HepG2 (cell line): ENCODE data around the gene RNASE4. TPM values are rescaled to one million over a fixed set of nuclear protein-coding genes. Genes with fewer than 3 reads are reported as not detected.

ENCODE experiments used
- ATAC-seq: fragments of 200-7000 bp; cut with Tn5 transposase; 3 replicates; pipeline ENCODE4 v1.9.1; 2020; ENCODE audit warnings: mild to moderate bottlenecking, moderate library complexity
- BruUV-seq: library from RNA; stranded (reverse); fragments of 400-500 nt; replicated peaks from 2 replicates; lab custom pipeline; 2021; lab: Mats Ljungman, UMichigan
- CTCF ChIA-PET: fragments of 300-600 bp; formaldehyde crosslinking; extraction: SDS; loops from one replicate; lab custom pipeline; 2021; ENCODE audit warnings: low total read pairs, inconsistent platforms, low intra/inter-chr PET ratio; lab: Yijun Ruan, JAX
- POLR2A ChIA-PET: fragments of 350-600 bp; sonication (Branson Sonifier 250); formaldehyde crosslinking; loops from one replicate; lab custom pipeline; 2020; ENCODE audit warnings: antibody characterized with exemption, inconsistent platforms; lab: Yijun Ruan, JAX
- DNase-seq: peaks from one replicate; pipeline ENCODE4 v3.0.0-alpha.2; 2015; ENCODE audit warnings: low spot score
- FAIRE-seq: peaks from 3 replicates; lab custom pipeline; 2011; peaks lifted over from hg19 to GRCh38; lab: Jason Lieb, UNC
- H2AFZ ChIP-seq: one replicate; pipeline ENCODE4 v1.6.1; 2011; ENCODE audit warnings: low read length, inconsistent platforms
- H3K27ac ChIP-seq: fragments of 300-600 bp; 3 replicates; pipeline ENCODE4 v1.8.0; 2011; ENCODE audit warnings: mixed run types, mild to moderate bottlenecking, mixed read lengths, low read length, inconsistent platforms; ENCODE audit not compliant: insufficient read depth; ENCODE audit errors: extremely low read length
- H3K27me3 ChIP-seq, 2 experiments: fragments of 200-600 bp in 1 of 2; 2 replicates in 1 of 2; 3 replicates in 1 of 2; pipeline versions ENCODE4 v1.6.0 to v1.8.0; 2011; ENCODE audit warnings: low read length in 2 of 2, mild to moderate bottlenecking in 2 of 2, moderate library complexity in 2 of 2, inconsistent platforms in 1 of 2; ENCODE audit not compliant: insufficient read depth in 2 of 2, control insufficient read depth in 1 of 2
- H3K36me3 ChIP-seq, 2 experiments: fragments of 200-600 bp in 1 of 2; replicated peaks in 1 of 2; 2 replicates in 1 of 2; 3 replicates in 1 of 2; pipeline versions ENCODE4 v1.5.1 to v1.8.0; 2011; ENCODE audit warnings: low read length in 2 of 2, inconsistent platforms in 1 of 2; ENCODE audit not compliant: insufficient read depth in 2 of 2, control insufficient read depth in 1 of 2
- H3K4me1 ChIP-seq: 2 replicates; pipeline ENCODE4 v1.5.1; 2012; ENCODE audit warnings: low read length, inconsistent platforms; ENCODE audit not compliant: insufficient read depth
- H3K4me2 ChIP-seq: 2 replicates; pipeline ENCODE4 v1.6.0; 2011; ENCODE audit warnings: low read depth, low read length, inconsistent platforms
- H3K4me3 ChIP-seq, 3 experiments: fragments of 200-600 bp in 1 of 3; sonication (generic), shearing (Covaris generic) in 1 of 3; replicated peaks in 1 of 3; 2 replicates each; pipeline ENCODE4 v1.5.1; 2011 to 2016; ENCODE audit warnings: low read length in 3 of 3, inconsistent platforms in 2 of 3, low read depth in 2 of 3, mild to moderate bottlenecking in 2 of 3, control low read depth in 1 of 3, mixed read lengths in 1 of 3; ENCODE audit not compliant: insufficient read depth in 1 of 3
- H3K79me2 ChIP-seq: one replicate; pipeline ENCODE4 v1.6.1; 2011; ENCODE audit warnings: low read length, inconsistent platforms; ENCODE audit not compliant: insufficient read depth
- H3K9ac ChIP-seq: 2 replicates; pipeline ENCODE4 v1.6.0; 2011; ENCODE audit warnings: mild to moderate bottlenecking, low read depth, low read length, inconsistent platforms; ENCODE audit not compliant: insufficient read depth
- H3K9me3 ChIP-seq: 2 replicates; pipeline ENCODE4 v1.5.1; 2012; ENCODE audit warnings: mild to moderate bottlenecking, low read length
- H4K20me1 ChIP-seq: 2 replicates; pipeline ENCODE4 v1.6.0; 2011; ENCODE audit warnings: inconsistent platforms, mild to moderate bottlenecking, low read length, moderate library complexity; ENCODE audit not compliant: insufficient read depth
- DNMT3B ChIP-seq: conservative IDR thresholded peaks from 2 replicates; pipeline ENCODE4 v1.6.1; 2016; ENCODE audit warnings: missing biosample characterization, control low read depth
- GLI4 ChIP-seq: sonication (generic); formaldehyde crosslinking; IDR thresholded peaks from 2 replicates; pipeline ENCODE4 v1.5.1; 2020; ENCODE audit warnings: missing genetic modification reagents, mild to moderate bottlenecking, moderate library complexity, borderline replicate concordance
- HNF4G ChIP-seq, 2 experiments: sonication (generic) in 1 of 2; formaldehyde crosslinking in 1 of 2; IDR thresholded peaks; 2 replicates each; pipeline versions ENCODE4 v1.4.0 to v1.6.1; 2011 to 2020; ENCODE audit warnings: borderline replicate concordance in 2 of 2, low read depth in 2 of 2, mild to moderate bottlenecking in 2 of 2, low read length in 1 of 2, missing genetic modification reagents in 1 of 2, moderate library complexity in 1 of 2
- RARG ChIP-seq: sonication (generic); formaldehyde crosslinking; IDR thresholded peaks from 2 replicates; pipeline ENCODE4 v1.4.0; 2020; ENCODE audit warnings: low read depth, mild to moderate bottlenecking, missing genetic modification reagents
- RBFOX2 ChIP-seq: fragments of 200-400 bp; formaldehyde crosslinking; IDR thresholded peaks from 2 replicates; pipeline ENCODE4 v1.6.1; 2017; ENCODE audit warnings: low read depth, mild to moderate bottlenecking, low read length
- SMYD3 ChIP-seq: sonication (generic); formaldehyde crosslinking; IDR thresholded peaks from 2 replicates; pipeline ENCODE4 v1.8.1; 2023; ENCODE audit warnings: mild to moderate bottlenecking, missing genetic modification reagents
- SOX13 ChIP-seq, 3 experiments: fragments of 450-650 bp in 1 of 3; sonication (generic) in 1 of 3; formaldehyde crosslinking in 1 of 3; IDR thresholded peaks in 2 of 3; conservative IDR thresholded peaks in 1 of 3; 2 replicates each; pipeline versions ENCODE4 v1.5.0 to v1.6.1; 2016 to 2020; ENCODE audit warnings: antibody characterized with exemption in 1 of 3, mild to moderate bottlenecking in 1 of 3, missing compliant biosample characterization in 1 of 3, missing genetic modification reagents in 1 of 3, moderate library complexity in 1 of 3
- SRY ChIP-seq: sonication (generic); formaldehyde crosslinking; IDR thresholded peaks from 2 replicates; pipeline ENCODE4 v1.8.0; 2022; ENCODE audit warnings: mild to moderate bottlenecking, missing genetic modification reagents
- ZNF230 ChIP-seq: sonication (generic); formaldehyde crosslinking; IDR thresholded peaks from 2 replicates; pipeline ENCODE4 v1.4.0; 2020; ENCODE audit warnings: mild to moderate bottlenecking, missing genetic modification reagents
- ZNF3 ChIP-seq: IDR thresholded peaks from 2 replicates; pipeline ENCODE4 v1.7.0; 2017; ENCODE audit warnings: inconsistent platforms
- ZNF44 ChIP-seq: sonication (generic); formaldehyde crosslinking; IDR thresholded peaks from 2 replicates; pipeline ENCODE4 v1.5.1; 2020; ENCODE audit warnings: mild to moderate bottlenecking, missing genetic modification reagents
- ZNF709 ChIP-seq: sonication (generic); formaldehyde crosslinking; IDR thresholded peaks from 2 replicates; pipeline ENCODE4 v1.5.0; 2020; ENCODE audit warnings: mild to moderate bottlenecking, missing genetic modification reagents
- ZSCAN30 ChIP-seq: sonication (generic); formaldehyde crosslinking; IDR thresholded peaks from 2 replicates; pipeline ENCODE4 v1.5.0; 2020; ENCODE audit warnings: mild to moderate bottlenecking, missing genetic modification reagents
- WGBS: methylation state at CpG from one replicate; pipeline ENCODE4 v1.1.6; 2017; ENCODE audit warnings: low lambda C conversion rate; 5-methylcytosine and 5-hydroxymethylcytosine counted together
- in situ Hi-C: cut with HindIII; loops from 2 replicates; pipeline ENCODE4 v1.10.0; 2017; ENCODE audit warnings: low pct_unique_long_range_greater_than_20kb; ENCODE audit not compliant: extremely low pct_ligation_motif_present
- intact Hi-C: fragments of 100-400 bp; cut with micrococcal nuclease; formaldehyde crosslinking; loops from one replicate; pipeline ENCODE4 v1.10.0; 2022; ENCODE audit not compliant: unreplicated experiment
- polyA plus RNA-seq, 8 experiments: library from polyadenylated mRNA; depleted of rRNA in 3 of 8; stranded (reverse) in 7 of 8; unstranded in 1 of 8; fragments of >200 nt; fragmentation: Illumina TruSeq in 4 of 8; extraction: Trizol in 4 of 8; gene quantifications; 2 replicates each; pipeline versions ENCODE4 v1.2.1 to v1.2.3, GENCODE V29; 2011 to 2016; ENCODE audit warnings: low read depth in 4 of 8, missing spikeins in 1 of 8, mixed read lengths in 1 of 8; ENCODE audit not compliant: insufficient read depth in 1 of 8
- total RNA-seq, 5 experiments: library from RNA; depleted of rRNA; stranded (reverse); fragments of >200 nt; fragmentation: Illumina TruSeq; extraction: Trizol; gene quantifications; 2 replicates each; pipeline ENCODE4 v1.2.3, GENCODE V29; 2016; ENCODE audit warnings: low read depth in 1 of 5
- TF ChIP-seq, protein P1 (sequence below): sonication (generic); formaldehyde crosslinking; IDR thresholded peaks from 2 replicates; pipeline ENCODE4 v1.8.0; 2022; ENCODE audit warnings: mild to moderate bottlenecking, missing genetic modification reagents, borderline replicate concordance
- TF ChIP-seq, protein P2 (sequence below): sonication (generic); formaldehyde crosslinking; IDR thresholded peaks from 2 replicates; pipeline ENCODE4 v1.5.0; 2020; ENCODE audit warnings: missing genetic modification reagents, mild to moderate bottlenecking, borderline replicate concordance
- TF ChIP-seq, protein P3 (sequence below): sonication (generic); formaldehyde crosslinking; IDR thresholded peaks from 2 replicates; pipeline ENCODE4 v1.8.0; 2022; ENCODE audit warnings: mild to moderate bottlenecking, missing genetic modification reagents, moderate library complexity

RNASE4 gene
- total and polyA plus RNA-seq, 2 of the 13 experiments (the other 11 are each of a cell fraction or from before 2014, with no cell fraction given), result 109 to 983 TPM

DNA sequence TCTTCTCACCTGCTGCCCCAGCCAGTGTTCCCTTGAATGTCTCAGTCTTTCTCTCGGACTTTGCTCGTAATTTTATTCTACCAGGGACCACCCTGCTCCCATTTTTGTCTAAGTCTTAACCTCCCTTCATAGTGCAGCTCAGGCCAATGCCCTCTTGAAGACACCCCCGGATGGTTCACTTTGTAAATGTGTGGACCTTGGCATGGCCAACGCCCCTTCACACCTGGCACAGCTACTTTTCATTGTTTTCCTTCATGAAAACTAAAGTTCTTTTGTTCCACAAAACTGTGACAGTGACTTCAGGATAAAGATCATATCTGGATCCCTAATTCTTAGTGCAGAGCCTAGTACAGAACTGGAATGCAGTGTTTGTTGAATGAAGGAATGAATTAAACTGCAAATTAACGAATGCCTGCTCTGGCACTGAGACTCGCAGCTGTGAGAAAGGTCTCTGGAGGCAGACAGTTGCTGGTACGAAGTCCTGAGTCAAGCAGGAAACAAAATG, 3.5 kb upstream of the RNASE4 start:
- FAIRE-seq (no peak), ATAC-seq (no peak), DNase-seq (no peak)
- H3K9me3 ChIP-seq, result no peaks in the 10 kb centered on the region
- H3K79me2 ChIP-seq, result peaks cover 13% of the 10 kb centered on the region
- POLR2A ChIA-PET, result interaction anchor here (1.0 to 8.9 kb wide), 15 partner anchors 9 to 423 kb away, joined by 3 to 141 read pairs (median 22); partner anchors contain the start of genes ANG, APEX1, OSGEP and PARP2
- no peaks in the 10 kb centered on the region for H4K20me1 ChIP-seq
- peak overlapping the region; percentile 83 to 89 (median 89) for H3K4me3 ChIP-seq
- BruUV-seq, result no TSS peak
- peaks cover 0 to 5% of the 10 kb centered on the region in 2 experiments; a peak in 1 of 5 replicates for H3K27me3 ChIP-seq
- peak overlapping the region; percentile 97 for H3K27ac ChIP-seq
- CTCF ChIA-PET, result interaction anchor here (1.4 kb wide), 1 partner anchor 72 kb away, joined by 3 read pairs; no protein-coding TSS in a partner anchor
- in situ Hi-C loops (loop anchor here (5.0 to 10.0 kb wide), 3 partner anchors 49 to 356 kb away; partner anchors contain the start of gene PIP4P1), intact Hi-C loops (loop anchor here (1.0 to 5.0 kb wide), 2 partner anchors 9 to 376 kb away; partner anchors contain the start of gene RNASE8)
- peak overlapping the region; percentile 95 for H3K9ac ChIP-seq
- TF ChIP-seq ZSCAN30 (CRISPR knock-in tag) (0 out of 2 replicates have a peak, but pooled peaks have one; percentile 3), ZNF3 (CRISPR knock-in tag) (peak; percentile 91; the same call in 1 of the 2 replicates), RBFOX2 (no peak), SRY (CRISPR knock-in tag) (0 out of 2 replicates have a peak, but pooled peaks have one; percentile 3), ZNF709 (0 out of 2 replicates have a peak, but pooled peaks have one; percentile 0), SOX13 (IDR thresholded peaks at IDR 0.05) (no peak), SOX13 (CRISPR knock-in tag; conservative IDR thresholded peaks at IDR 0.05 in 1 of 2, IDR thresholded peaks at IDR 0.05 in 1 of 2) (peak in 1 of 2 experiments; percentile 15; a peak in 1 of 4 replicates), DNMT3B (CRISPR knock-in tag) (0 out of 2 replicates have a peak, but pooled peaks have one; percentile 22), ZNF44 (0 out of 2 replicates have a peak, but pooled peaks have one; percentile 72), SMYD3 (CRISPR knock-in tag) (peak; percentile 72; the same call in 1 of the 2 replicates), GLI4 (CRISPR knock-in tag) (no peak), RARG (CRISPR knock-in tag) (0 out of 2 replicates have a peak, but pooled peaks have one; percentile 3), ZNF230 (CRISPR knock-in tag) (0 out of 2 replicates have a peak, but pooled peaks have one; percentile 3), HNF4G (IDR thresholded peaks at IDR 0.05; ENCODE audit: borderline replicate concordance, low read depth, low read length) (no peak), HNF4G (CRISPR knock-in tag; IDR thresholded peaks at IDR 0.05; ENCODE audit: borderline replicate concordance, low read depth) (no peak)
- TF ChIP-seq, protein P1, sequence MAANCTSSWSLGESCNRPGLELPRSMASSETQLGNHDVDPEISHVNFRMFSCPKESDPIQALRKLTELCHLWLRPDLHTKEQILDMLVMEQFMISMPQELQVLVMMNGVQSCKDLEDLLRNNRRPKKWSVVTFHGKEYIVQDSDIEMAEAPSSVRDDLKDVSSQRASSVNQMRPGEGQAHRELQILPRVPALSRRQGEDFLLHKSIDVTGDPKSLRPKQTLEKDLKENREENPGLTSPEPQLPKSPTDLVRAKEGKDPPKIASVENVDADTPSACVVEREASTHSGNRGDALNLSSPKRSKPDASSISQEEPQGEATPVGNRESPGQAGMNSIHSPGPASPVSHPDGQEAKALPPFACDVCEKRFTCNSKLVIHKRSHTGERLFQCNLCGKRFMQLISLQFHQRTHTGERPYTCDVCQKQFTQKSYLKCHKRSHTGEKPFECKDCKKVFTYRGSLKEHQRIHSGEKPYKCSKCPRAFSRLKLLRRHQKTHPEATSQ, result no peak
- TF ChIP-seq, protein P2, sequence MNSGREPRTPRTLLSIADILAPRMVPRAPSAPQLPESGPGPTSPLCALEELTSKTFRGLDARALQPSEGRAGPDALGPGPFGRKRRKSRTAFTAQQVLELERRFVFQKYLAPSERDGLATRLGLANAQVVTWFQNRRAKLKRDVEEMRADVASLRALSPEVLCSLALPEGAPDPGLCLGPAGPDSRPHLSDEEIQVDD (CRISPR knock-in tag), result 0 out of 2 replicates have a peak, but pooled peaks have one; percentile 6
- TF ChIP-seq, protein P3, sequence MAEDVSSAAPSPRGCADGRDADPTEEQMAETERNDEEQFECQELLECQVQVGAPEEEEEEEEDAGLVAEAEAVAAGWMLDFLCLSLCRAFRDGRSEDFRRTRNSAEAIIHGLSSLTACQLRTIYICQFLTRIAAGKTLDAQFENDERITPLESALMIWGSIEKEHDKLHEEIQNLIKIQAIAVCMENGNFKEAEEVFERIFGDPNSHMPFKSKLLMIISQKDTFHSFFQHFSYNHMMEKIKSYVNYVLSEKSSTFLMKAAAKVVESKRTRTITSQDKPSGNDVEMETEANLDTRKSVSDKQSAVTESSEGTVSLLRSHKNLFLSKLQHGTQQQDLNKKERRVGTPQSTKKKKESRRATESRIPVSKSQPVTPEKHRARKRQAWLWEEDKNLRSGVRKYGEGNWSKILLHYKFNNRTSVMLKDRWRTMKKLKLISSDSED, result no peak
- peak overlapping the region; percentile 96 for H3K4me2 ChIP-seq
- peaks cover 28% of the 10 kb centered on the region for H3K4me1 ChIP-seq
- H2AFZ ChIP-seq, result peak overlapping the region; percentile 91
- H3K36me3 ChIP-seq, result no peaks in the 10 kb centered on the region
- WGBS, result 1% methylated on average over 7 of the region's 7 CpGs
